ENCODE measurements around the gene ORM1. TPM values are rescaled to one million over a fixed set of nuclear protein-coding genes. Genes with fewer than 3 reads are reported as not detected.

ORM1 gene
- total RNA-seq, 2 donors from 2014 or later: 1.8 TPM; not detected in 1

DNA sequence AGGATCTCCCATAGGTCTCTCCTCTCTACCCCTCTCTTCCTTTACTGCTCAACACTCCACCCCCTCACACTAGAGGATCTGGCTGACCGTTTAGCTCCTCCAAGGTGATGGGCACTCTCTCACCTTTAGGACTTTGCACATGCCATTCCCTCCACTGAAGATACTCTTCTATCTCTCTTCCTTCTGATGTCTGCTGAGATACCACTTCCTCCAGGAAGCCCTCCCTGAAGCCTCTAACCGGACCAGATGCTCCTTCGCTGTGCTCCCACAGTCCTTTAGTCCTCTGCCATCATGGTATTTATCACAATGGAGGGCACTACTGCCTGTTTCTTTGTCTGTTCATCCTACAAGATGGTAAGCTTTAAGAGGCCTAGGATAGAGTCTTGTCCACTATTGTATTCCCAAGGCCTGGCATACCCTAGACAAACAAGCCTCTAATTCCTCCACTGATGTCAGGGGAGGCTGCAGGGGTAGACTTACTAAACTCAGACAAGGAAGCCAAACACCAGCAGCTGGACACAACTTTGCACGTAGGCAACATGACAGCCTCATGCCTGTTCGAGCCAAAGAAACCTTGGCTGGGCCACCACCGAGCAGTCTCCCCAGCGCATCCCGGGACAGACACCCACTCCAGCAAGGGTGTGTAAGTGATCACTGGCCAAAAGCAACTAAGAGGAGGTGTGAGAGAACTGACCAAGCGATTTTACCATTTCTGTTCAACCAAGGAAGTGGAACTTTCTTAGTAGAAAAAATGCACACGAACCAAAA, 27.0 kb downstream of the ORM1 start:
- no peak for DNase-seq (ENCODE audit: low spot score)

DNA sequence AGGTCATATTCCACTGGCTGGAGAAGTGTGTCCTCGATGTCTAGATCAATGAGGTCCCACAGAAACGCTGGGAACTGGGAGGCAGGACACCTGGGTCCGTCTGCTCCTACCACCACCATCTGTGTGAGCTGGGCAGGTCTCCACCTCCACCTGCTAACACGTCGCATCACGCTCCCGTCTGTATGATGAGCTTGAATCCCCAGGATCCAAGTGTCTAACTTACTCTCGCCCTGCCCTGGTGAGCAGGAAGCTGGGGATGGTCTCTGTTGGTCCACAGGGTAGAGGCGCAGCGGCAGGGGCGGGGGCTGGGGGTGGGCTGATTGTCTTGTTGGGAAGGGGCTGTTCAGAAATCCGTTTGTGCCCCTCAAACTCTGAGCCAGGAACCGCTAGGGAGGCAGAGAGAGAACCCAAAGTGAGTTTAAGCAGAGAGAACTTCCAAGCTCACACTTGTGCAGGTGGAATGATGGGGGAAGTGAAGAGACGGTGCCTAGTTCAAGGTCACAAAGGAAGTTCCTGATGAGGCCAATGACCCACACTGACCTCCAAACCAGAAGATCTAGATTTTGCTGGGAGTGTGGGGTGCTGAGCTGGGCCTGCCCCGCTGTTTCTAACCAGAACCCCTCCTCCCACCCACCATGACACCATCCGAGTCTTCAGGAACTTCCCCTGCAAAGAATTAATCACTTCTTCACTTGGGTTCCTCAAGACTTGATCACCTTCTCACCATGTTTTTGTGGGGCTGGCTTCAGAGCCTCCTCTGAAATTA, 27.9 kb downstream of the ORM1 start:
- DNase-seq (ENCODE audit: low spot score): no peak
- intact Hi-C loops (cut with DNase I): no loop called here

More for the DNA sequence above, 27.0 kb downstream of the ORM1 start:
- intact Hi-C loops (cut with DNase I): loop anchor here in 1 of 2 donors (5.0 to 10.0 kb wide), 2 partner anchors 32 to 305 kb away; partner anchors contain the start of gene TEX53

DNA sequence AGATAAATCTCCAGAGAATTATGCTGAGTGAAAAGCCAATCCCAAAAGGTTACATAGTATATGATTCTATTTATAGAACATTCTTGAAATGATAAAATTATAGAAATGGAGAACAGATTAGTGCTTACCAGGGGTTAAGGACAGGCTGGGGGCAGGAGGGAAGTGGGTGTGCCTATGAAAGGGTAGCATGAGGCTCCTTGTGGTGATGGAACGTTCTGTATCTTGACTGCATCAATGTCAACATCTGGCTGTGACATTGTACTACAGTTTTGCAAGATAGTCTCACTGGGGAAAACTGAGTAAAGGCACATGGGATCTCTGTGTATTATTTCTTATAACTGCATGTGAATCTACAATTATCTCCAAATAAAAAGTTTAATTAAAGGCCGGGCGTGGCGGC, 29.0 kb downstream of the ORM1 start:
- intact Hi-C loops (cut with DNase I): no loop called here
- no peak for DNase-seq (ENCODE audit: low spot score)

DNA sequence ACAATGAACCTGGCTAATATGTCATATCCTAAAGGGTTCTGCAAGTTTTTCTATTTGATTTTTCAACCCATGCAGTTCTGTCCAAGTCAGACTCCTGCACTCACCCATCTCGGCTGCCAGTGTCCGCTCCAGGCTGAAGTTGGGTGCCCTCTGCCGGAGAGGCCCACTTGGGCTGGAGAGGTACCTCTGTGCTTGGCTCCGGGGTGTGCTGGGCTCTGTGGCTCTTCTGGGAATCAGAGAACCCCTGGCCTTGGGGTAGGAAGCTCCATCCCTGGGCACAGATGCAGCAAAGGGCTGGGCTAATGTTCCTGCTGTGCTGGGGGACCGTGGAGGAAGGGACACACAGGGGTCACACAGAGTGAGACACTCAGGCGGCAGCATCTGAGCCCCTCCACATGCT, 32.9 kb downstream of the ORM1 start:
- intact Hi-C loops (cut with DNase I): loop anchor here in 1 of 2 donors (5.0 kb wide), 1 partner anchor 549 kb away; no protein-coding TSS in a partner anchor
- DNase-seq (ENCODE audit: low spot score): peak; percentile 72

DNA sequence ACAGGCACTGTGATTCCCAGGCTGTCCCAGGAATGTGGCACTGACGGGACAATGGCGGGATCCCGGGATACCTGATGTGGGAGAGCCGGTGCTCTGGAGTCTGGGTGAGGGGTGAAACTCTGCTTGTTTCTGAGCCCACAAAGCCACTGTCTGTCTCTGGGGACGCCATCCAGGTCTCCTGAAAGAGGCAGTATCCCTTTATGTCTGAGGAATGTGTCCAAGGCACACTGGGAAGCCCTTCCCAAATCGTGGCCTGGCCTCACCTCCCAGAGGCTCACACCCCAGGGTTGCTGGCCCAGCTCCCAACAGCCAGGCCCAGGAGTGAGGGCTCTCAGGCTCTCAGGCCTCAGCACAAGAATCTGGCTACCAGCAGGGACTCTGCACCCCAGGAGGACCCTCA, 33.9 kb downstream of the ORM1 start:
- intact Hi-C loops (cut with DNase I): loop anchor here in 1 of 2 donors (5.0 kb wide), 1 partner anchor 549 kb away; no protein-coding TSS in a partner anchor
- DNase-seq (ENCODE audit: low spot score): peak; percentile 68

DNA sequence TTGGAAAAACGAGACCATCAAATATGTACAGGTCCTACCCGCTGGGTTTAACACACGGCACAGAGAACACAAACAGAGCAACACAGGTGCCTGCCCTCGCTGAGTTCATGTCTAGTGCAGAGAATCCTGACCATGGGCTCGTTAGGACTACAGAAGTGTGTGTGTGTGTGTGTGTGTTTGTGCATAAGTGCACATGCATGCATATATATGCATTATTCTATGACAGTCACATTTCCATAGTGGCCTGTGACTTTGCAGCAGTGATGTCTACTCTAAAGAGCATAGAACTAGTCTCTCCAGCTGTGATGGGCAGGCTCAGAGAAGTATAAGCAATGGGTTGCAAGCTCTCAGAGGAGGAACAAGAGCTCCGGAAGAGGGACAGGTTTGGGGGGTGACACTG, 34.5 kb downstream of the ORM1 start:
- intact Hi-C loops (cut with DNase I): loop anchor here in 1 of 2 donors (5.0 kb wide), 1 partner anchor 550 kb away; no protein-coding TSS in a partner anchor
- DNase-seq (ENCODE audit: low spot score): peak; percentile 20

DNA sequence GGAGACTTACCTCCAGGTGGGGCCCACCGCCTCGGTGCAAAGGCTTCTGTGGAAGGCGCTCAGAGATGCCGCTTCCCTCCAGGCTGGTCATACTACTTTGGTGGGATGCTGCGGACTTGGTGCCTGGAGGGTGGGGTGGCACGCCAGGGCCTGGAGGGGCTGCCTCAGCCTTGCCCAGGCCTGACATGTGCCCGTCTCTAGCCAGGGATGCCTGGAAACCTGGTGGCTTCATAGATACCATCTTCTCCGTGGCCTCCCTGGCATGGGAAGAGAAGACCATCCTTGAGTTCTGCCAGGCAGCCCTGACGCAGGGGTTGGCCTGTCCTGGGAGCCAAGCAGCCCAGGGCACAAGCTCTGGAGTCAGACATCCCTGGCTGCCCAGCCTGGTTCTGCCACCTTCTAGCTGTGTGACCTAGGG, 35.0 kb downstream of the ORM1 start:
- DNase-seq (ENCODE audit: low spot score): peak; percentile 50

DNA sequence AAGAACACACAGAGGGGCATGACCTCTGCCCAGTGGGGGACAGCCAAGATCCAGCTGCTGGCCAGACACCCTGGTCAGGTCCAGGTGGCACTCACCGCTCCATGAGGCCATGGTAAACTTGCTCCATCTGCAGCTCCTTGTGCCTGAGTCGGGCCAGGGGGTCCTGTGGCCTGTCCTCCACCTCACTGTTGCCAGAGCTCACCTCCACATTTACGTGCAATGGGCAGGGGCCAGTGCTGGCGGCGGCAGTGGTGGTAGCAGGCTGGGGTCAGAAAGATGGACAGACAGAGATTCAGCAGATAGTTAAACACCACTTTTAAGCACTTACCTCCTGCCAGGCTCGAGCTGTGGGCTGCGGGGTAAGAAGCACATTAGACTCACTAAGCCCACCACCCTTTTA, 36.9 kb downstream of the ORM1 start:
- intact Hi-C loops (cut with DNase I): loop anchor here in 1 of 2 donors (5.0 kb wide), 1 partner anchor 552 kb away; no protein-coding TSS in a partner anchor
- DNase-seq (ENCODE audit: low spot score): peak; percentile 75

More for the DNA sequence above, 35.0 kb downstream of the ORM1 start:
- intact Hi-C loops (cut with DNase I): loop anchor here in 1 of 2 donors (5.0 kb wide), 1 partner anchor 551 kb away; no protein-coding TSS in a partner anchor

DNA sequence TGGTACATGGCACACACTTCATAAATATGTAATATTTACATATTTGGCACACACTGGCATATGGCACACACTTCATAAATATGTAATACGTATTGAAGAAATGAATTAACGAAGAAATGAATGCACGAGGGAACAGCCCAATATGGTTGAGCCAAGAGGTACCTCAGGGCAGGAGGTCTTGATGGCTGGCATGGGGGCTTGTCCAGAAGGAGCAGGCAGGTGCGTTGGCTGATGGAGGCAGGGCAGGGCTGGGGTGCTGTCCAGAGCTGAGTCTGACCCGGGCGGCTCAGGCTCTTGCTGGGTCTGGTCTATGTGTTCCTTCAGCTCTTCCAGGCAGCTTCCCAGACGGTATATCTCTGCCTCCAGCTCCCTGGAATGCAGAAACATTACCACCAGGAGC, 38.6 kb downstream of the ORM1 start:
- DNase-seq (ENCODE audit: low spot score): peak; percentile 50
- intact Hi-C loops (cut with DNase I): no loop called here

DNA sequence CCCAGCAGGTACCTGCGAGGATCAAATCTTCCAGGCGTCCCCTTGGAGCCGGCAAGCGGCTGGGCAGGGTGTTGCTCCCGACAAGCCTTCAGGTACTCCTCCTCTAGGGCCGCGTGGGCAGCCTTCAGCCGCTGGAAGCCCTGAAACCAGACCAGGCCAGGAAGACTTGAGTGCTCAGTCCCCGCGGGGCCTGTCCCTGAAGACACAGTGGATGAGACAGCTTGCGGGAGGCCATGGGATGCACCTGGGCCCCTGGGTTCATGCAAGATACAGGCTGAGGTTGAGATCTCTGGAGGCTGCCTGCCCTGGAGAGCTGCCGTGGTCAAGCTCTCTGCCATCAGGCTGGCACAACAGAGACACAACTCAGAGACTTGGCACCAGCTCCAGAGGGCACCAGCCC, 39.5 kb downstream of the ORM1 start:
- intact Hi-C loops (cut with DNase I): no loop called here
- peak; percentile 70 for DNase-seq (ENCODE audit: low spot score)

DNA sequence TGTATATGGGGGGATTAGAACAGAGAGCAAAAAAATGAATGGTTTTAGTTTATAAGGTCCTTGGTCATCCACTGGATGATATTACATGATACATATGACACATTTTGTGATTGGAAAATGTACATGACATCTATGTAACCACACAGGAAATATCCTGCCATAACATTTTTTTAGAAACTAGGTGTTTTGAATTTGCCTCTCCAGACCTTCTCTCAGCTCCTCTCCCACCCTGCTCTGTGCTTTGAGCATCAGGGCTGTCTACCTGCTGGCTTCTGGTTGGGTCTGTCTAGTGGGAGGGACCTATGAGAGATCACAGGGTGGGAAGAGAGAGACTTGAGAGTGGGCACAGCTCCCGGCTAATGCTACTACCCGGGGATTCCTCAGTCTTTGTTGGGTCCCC, 40.5 kb downstream of the ORM1 start:
- intact Hi-C loops (cut with DNase I): no loop called here
- DNase-seq (ENCODE audit: low spot score): no peak

DNA sequence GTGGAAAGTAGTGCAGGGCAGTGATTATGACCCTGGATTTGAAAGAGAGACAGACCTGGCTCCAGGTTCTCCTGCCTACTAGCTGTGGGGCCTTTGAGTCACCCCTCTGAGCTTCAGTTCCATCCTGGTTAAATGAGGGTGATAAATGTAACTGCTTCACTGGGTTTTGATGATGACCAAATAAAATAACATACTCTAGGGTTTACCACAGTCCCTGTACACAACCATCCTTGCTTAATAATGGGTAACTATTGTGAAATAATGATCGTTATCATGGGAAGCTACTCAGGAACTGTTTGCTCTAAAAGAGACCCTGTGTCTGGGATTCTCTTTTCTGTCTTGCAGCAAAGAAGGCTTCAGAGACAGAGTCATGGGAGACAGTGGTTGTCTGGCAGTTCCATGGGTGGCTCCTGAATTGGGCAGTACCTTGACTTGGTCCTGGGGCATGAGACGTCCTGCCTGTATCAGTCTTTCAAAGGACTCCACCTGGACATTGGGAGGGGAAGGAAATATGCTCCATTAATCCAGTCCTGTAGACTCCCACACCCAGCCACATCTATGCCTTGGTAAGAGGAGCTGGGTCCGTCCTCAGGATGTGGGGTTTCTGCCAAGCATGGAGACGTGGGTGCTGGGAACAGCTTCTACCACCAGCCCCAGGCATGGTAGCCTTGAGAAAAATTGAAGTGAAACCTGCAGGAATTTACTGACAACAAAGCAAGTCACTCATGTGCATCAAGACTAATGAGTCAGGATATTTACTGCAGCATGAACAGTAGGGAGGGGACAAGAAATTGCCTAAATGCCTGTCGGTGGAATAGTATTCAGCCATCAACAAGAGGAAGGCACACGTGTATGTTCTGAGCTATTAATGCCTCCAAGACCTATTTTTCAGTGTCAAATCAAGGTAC, 41.5 kb downstream of the ORM1 start:
- peak; percentile 31 for DNase-seq (ENCODE audit: low spot score)
- intact Hi-C loops (cut with DNase I): no loop called here

DNA sequence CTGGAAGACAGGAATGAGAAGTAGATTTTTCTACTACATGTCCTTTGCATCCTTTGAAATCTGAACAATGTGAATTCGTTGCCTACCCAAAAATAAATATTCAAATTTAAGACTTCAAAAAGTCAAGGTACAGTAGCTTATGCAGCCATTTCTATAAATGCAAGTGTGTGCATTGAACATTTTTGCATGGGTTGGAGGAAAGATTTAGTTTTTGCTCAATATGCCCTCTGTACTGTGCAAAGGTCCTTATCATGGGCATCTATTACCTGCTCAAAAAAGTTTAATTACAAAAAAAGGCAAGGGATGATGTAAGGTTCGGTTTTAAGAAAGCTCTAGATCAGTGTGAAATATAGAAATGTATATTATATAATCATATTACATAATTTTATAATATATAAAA, 42.3 kb downstream of the ORM1 start:
- intact Hi-C loops (cut with DNase I): no loop called here
- no peak for DNase-seq (ENCODE audit: low spot score)

DNA sequence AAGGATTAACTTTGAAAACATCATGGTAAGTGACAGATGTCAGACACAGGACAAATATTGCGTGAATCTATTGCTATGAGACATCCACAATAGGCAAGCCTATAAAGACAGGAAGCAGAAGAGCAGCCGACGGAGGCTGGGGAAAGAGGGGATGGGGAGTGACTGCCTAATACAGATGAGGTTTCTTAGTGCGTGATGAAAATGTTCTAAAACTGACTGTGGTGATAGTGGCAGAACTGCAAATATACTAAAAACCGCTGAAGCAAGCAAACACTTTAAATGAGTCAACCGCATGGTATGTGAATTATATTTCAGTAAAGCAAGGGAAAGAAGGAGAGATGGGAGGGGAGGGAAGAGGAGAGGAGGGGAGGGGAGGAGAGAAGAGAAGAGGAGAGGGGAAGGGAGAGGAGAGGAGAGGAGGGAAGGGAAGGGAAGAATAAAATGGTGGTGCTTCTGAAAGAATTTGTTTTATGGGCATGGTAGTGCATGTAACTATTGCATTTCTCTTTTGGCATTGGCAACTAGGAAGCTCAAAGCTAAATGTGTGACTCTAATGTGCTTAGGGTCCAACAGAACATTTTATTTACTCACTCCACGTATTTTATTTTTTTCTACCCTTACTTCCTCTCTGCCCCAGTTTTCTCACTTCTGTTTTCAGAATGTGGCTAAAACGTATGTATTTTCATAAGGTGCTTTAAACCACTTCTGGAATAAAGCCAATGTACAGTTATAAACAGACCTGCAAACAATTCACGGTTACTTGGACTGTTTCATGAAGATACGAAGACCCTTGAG, 43.6 kb downstream of the ORM1 start:
- intact Hi-C loops (cut with DNase I): no loop called here
- DNase-seq (ENCODE audit: low spot score): peak; percentile 80

DNA sequence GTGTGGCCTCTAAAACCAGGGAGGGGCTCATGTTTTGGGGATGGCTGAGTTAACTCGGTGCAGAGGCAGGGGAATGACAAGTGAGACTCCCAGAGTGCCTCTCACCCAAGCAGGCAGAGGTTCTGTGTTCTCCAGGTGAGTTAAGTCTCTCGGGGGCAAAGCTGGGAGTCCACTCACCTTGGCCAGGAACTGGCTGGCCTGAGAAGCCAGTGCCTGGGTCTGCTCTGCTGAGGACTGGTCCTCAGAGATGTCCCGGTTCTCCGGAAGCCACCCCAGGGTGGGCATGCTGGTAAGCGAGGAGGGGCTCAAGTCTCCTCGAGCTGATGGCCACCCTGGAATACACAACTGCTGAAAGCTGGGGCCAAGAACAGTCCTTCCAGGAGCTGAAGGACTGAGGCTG, 44.5 kb downstream of the ORM1 start:
- intact Hi-C loops (cut with DNase I): no loop called here

DNA sequence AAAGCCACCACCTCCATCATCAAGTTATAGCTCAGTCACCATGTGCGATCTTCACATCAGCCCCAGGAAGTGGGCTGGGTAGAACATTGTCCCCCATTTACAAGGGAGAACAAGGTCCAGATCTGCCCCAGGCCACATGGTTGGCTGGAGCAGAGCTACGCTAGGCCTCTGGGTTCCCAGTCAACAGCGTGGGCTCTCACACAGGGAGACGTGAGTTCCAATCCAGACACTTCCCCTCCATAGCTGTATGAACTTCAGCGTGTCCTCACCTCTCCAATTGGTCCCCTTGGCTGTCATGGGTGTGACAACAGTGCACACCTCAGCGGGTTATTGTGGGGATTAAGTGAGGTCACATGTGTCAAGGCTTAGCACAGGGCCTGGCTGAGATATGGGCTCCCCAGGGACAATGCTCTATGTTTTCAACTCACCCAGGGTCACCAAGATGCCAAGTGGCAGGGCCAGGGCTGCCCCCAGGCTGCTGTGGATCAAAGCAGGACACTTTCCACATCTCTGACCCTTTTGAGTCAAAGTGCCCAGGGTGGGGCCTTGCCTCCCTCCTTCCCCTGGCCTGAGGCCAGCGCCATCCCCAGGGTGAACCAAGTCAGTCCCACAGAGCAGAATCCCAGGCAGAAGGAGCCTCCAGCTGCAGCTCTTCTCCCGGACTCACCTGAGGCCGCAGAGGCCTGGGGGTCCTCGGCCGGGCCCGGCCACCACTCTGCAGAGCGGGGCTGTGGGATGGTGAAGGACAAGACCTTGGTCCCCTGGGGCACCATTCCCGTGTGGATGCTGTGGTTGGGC, 45.1 kb downstream of the ORM1 start:
- peak; percentile 71 for DNase-seq (ENCODE audit: low spot score)
- intact Hi-C loops (cut with DNase I): no loop called here

More for the DNA sequence above, 44.5 kb downstream of the ORM1 start:
- peak; percentile 76 for DNase-seq (ENCODE audit: low spot score)

Measured in posterior vena cava (tissue), 2 donors.